IMR-90 (cell line): ENCODE measurements around the gene KDELR1. TPM values are rescaled to one million over a fixed set of nuclear protein-coding genes. Genes with fewer than 3 reads are reported as not detected.

ENCODE experiments used
- ATAC-seq: fragments of 200-7000 bp; cut with Tn5 transposase; 2 replicates; pipeline ENCODE4 v1.9.1; 2020; ENCODE audit warnings: low read depth, mild to moderate bottlenecking, moderate library complexity
- BruUV-seq: library from RNA; stranded (reverse); fragments of 400-500 nt; replicated peaks from 2 replicates; lab custom pipeline; 2021; lab: Mats Ljungman, UMichigan
- CTCF ChIA-PET: fragments of 300-600 bp; formaldehyde crosslinking; extraction: SDS; loops from one replicate; lab custom pipeline; 2021; ENCODE audit warnings: antibody characterized with exemption; lab: Yijun Ruan, JAX
- POLR2A ChIA-PET: fragments of 300-600 bp; sonication (Branson Sonifier 250); formaldehyde crosslinking; loops from one replicate; lab custom pipeline; 2022; ENCODE audit warnings: antibody characterized with exemption; ENCODE audit not compliant: unreplicated experiment; lab: Charles Lee
- DNase-seq: peaks from one replicate; pipeline ENCODE4 v3.0.0; 2013
- H2AFZ ChIP-seq: replicated peaks from 2 replicates; pipeline ENCODE3; 2013; ENCODE audit warnings: low read length, mild to moderate bottlenecking; ENCODE audit not compliant: poor library complexity
- H2AK5ac ChIP-seq: 2 replicates; pipeline ENCODE4 v1.6.1; 2013; ENCODE audit warnings: low read depth, low read length, inconsistent platforms
- H2AK9ac ChIP-seq: replicated peaks from 2 replicates; pipeline ENCODE3; 2013; ENCODE audit warnings: mild to moderate bottlenecking, low read depth, low read length, moderate library complexity; ENCODE audit not compliant: poor library complexity
- H2BK120ac ChIP-seq: 2 replicates; pipeline ENCODE4 v1.6.1; 2013; ENCODE audit warnings: low read depth, low read length, inconsistent platforms
- H2BK15ac ChIP-seq: 3 replicates; pipeline ENCODE4 v1.6.1; 2013; ENCODE audit warnings: low read depth, low read length, inconsistent platforms
- H2BK20ac ChIP-seq: 2 replicates; pipeline ENCODE4 v1.6.1; 2013; ENCODE audit warnings: low read depth, mild to moderate bottlenecking, inconsistent platforms, low read length, moderate library complexity
- H2BK5ac ChIP-seq: 2 replicates; pipeline ENCODE4 v1.6.1; 2013; ENCODE audit warnings: mild to moderate bottlenecking, low read depth, low read length, inconsistent platforms; ENCODE audit not compliant: poor library complexity, severe bottlenecking
- H3K14ac ChIP-seq: replicated peaks from 2 replicates; pipeline ENCODE4 v1.6.1; 2013; ENCODE audit warnings: low read depth, low read length, inconsistent platforms
- H3K18ac ChIP-seq: 2 replicates; pipeline ENCODE4 v1.6.1; 2013; ENCODE audit warnings: low read depth, low read length, control low read depth
- H3K23ac ChIP-seq: 2 replicates; pipeline ENCODE4 v1.6.1; 2013; ENCODE audit warnings: low read depth, low read length, inconsistent platforms
- H3K27ac ChIP-seq: 2 replicates; pipeline ENCODE4 v1.5.1; 2013; ENCODE audit warnings: mild to moderate bottlenecking, control low read depth, low read length; ENCODE audit not compliant: insufficient read depth
- H3K27me3 ChIP-seq: 2 replicates; pipeline ENCODE4 v1.6.1; 2013; ENCODE audit warnings: low read length; ENCODE audit not compliant: control insufficient read depth, insufficient read depth
- H3K36me3 ChIP-seq: 2 replicates; pipeline ENCODE4 v1.6.1; 2013; ENCODE audit warnings: low read length, mixed read lengths; ENCODE audit not compliant: control insufficient read depth, insufficient read depth
- H3K4ac ChIP-seq: 2 replicates; pipeline ENCODE4 v1.6.1; 2013; ENCODE audit warnings: low read depth, low read length, inconsistent platforms
- H3K4me1 ChIP-seq: 2 replicates; pipeline ENCODE4 v1.6.1; 2013; ENCODE audit warnings: low read length, mixed read lengths; ENCODE audit not compliant: control insufficient read depth, insufficient read depth
- H3K4me2 ChIP-seq: 2 replicates; pipeline ENCODE4 v1.6.1; 2013; ENCODE audit warnings: low read depth, mild to moderate bottlenecking, control low read depth, low read length, moderate library complexity
- H3K4me3 ChIP-seq: 2 replicates; pipeline ENCODE4 v1.5.1; 2013; ENCODE audit warnings: low read depth, mild to moderate bottlenecking, control low read depth, low read length, moderate library complexity; ENCODE audit not compliant: insufficient read depth
- H3K56ac ChIP-seq: 2 replicates; pipeline ENCODE4 v1.6.1; 2013; ENCODE audit warnings: low read length, inconsistent platforms; ENCODE audit not compliant: insufficient read depth; ENCODE audit errors: extremely low read depth
- H3K79me1 ChIP-seq, 2 experiments: 2 replicates each; pipeline ENCODE4 v1.6.1; 2013; ENCODE audit warnings: low read length in 2 of 2, inconsistent platforms in 1 of 2, low read depth in 1 of 2
- H3K9ac ChIP-seq: 2 replicates; pipeline ENCODE4 v1.6.1; 2013; ENCODE audit warnings: low read depth, low read length, control low read depth
- H3K9me1 ChIP-seq: 2 replicates; pipeline ENCODE4 v1.6.1; 2013; ENCODE audit warnings: low read length, inconsistent platforms; ENCODE audit not compliant: insufficient read depth
- H3K9me3 ChIP-seq: 2 replicates; pipeline ENCODE4 v1.6.1; 2013; ENCODE audit warnings: low read length; ENCODE audit not compliant: control insufficient read depth, insufficient read depth
- H4K20me1 ChIP-seq: 2 replicates; pipeline ENCODE4 v1.6.1; 2013; ENCODE audit warnings: low read length, inconsistent platforms; ENCODE audit not compliant: insufficient read depth
- H4K5ac ChIP-seq: 2 replicates; pipeline ENCODE4 v1.6.1; 2013; ENCODE audit warnings: mild to moderate bottlenecking, low read depth, low read length, control low read depth
- H4K8ac ChIP-seq, 2 experiments: 2 replicates each; pipeline ENCODE4 v1.6.1; 2013; ENCODE audit warnings: low read depth in 2 of 2, low read length in 2 of 2, control low read depth in 1 of 2, inconsistent platforms in 1 of 2
- H4K91ac ChIP-seq: 2 replicates; pipeline ENCODE4 v1.6.1; 2013; ENCODE audit warnings: low read depth, low read length, inconsistent platforms; ENCODE audit not compliant: insufficient read depth
- BHLHE40 ChIP-seq: fragments of 150-350 bp; IDR thresholded peaks from 2 replicates; pipeline ENCODE4 v1.6.1; 2016; ENCODE audit warnings: mild to moderate bottlenecking, low read depth, low read length
- CEBPB ChIP-seq: IDR thresholded peaks from 2 replicates; pipeline ENCODE4 v1.6.1; 2012; ENCODE audit warnings: low read depth, low read length, improper control_type of control experiment
- CHD1 ChIP-seq: IDR thresholded peaks from 2 replicates; pipeline ENCODE4 v1.6.1; 2012; ENCODE audit warnings: low read depth, low read length, improper control_type of control experiment
- ELK1 ChIP-seq: fragments of 150-350 bp; IDR thresholded peaks from 2 replicates; pipeline ENCODE4 v1.6.1; 2016; ENCODE audit warnings: low read depth, mild to moderate bottlenecking, low read length, moderate library complexity, borderline replicate concordance
- FOS ChIP-seq: fragments of 150-350 bp; IDR thresholded peaks from 2 replicates; pipeline ENCODE4 v1.6.1; 2016; ENCODE audit warnings: low read depth, low read length
- MAFK ChIP-seq: IDR thresholded peaks from 2 replicates; pipeline ENCODE4 v1.6.1; 2012; ENCODE audit warnings: low read depth, low read length, improper control_type of control experiment
- MAZ ChIP-seq: IDR thresholded peaks from 2 replicates; pipeline ENCODE4 v1.6.1; 2012; ENCODE audit warnings: low read depth, mild to moderate bottlenecking, low read length, improper control_type of control experiment, moderate library complexity, borderline replicate concordance
- MXI1 ChIP-seq: IDR thresholded peaks from 2 replicates; pipeline ENCODE4 v1.6.1; 2012; ENCODE audit warnings: low read depth, mild to moderate bottlenecking, low read length, moderate library complexity, borderline replicate concordance
- NFE2L2 ChIP-seq: fragments of 150-350 bp; IDR thresholded peaks from 2 replicates; pipeline ENCODE4 v1.6.1; 2016; ENCODE audit warnings: low read depth, mild to moderate bottlenecking, low read length
- POLR2A ChIP-seq: IDR thresholded peaks from 2 replicates; pipeline ENCODE4 v1.6.1; 2012; ENCODE audit warnings: mild to moderate bottlenecking, low read depth, low read length
- RAD21 ChIP-seq: IDR thresholded peaks from 2 replicates; pipeline ENCODE4 v1.6.1; 2012; ENCODE audit warnings: low read length, improper control_type of control experiment
- RFX5 ChIP-seq: IDR thresholded peaks from 2 replicates; pipeline ENCODE4 v1.8.0; 2012; ENCODE audit warnings: low read depth, mild to moderate bottlenecking, low read length, moderate library complexity
- WGBS, 2 experiments: methylation state at CpG; one replicate each; pipeline versions ENCODE4 v1.1.5 to v1.1.7; 2013; ENCODE audit warnings: missing lambda C conversion rate in 2 of 2; ENCODE audit not compliant: insufficient read length in 1 of 2; ENCODE audit errors: extremely low coverage in 2 of 2; 5-methylcytosine and 5-hydroxymethylcytosine counted together
- dilution Hi-C: fragments of 300-500 bp; cut with HindIII; formaldehyde crosslinking; loops from one replicate; pipeline ENCODE4 v1.14.3; 2018; ENCODE audit warnings: low sequenced_read_pairs; ENCODE audit not compliant: unreplicated experiment
- in situ Hi-C: fragments of 300-500 bp; cut with MboI; formaldehyde crosslinking; loops from 3 replicates; pipeline ENCODE4 v1.14.3; 2019; ENCODE audit warnings: low sequenced_read_pairs, inconsistent platforms, mixed read lengths
- intact Hi-C: fragments of 100-400 bp; cut with micrococcal nuclease; formaldehyde crosslinking; loops from 2 replicates; pipeline ENCODE4 v1.10.0; 2022
- polyA plus RNA-seq, 3 experiments: library from polyadenylated mRNA; depleted of rRNA; stranded (reverse); fragments of >200 nt; gene quantifications; 2 replicates each; pipeline ENCODE4 v1.2.3, GENCODE V29; 2012; ENCODE audit warnings: low replicate concordance in 1 of 3
- total RNA-seq: library from RNA; depleted of rRNA; stranded (reverse); fragments of >200 nt; gene quantifications from 2 replicates; pipeline ENCODE4 v1.2.3, GENCODE V29; 2012

Gene KDELR1
- total and polyA plus RNA-seq, 2 of the 4 experiments (the other 2 are of a cell fraction), result 58.8 to 180 TPM

- Histone ChIP-seq H3K23ac (no peak overlapping the region), H3K14ac (no peak overlapping the region), H2AK5ac (no peak overlapping the region), H3K4me3 (no peak overlapping the region), H4K20me1 (no peaks in the 10 kb centered on the region), H3K18ac (no peak overlapping the region), H3K79me1 (no peaks in the 10 kb centered on the region), H3K27ac (no peak overlapping the region), H4K5ac (no peak overlapping the region), H3K27me3 (no peaks in the 10 kb centered on the region), H3K36me3 (no peaks in the 10 kb centered on the region), H4K8ac (no peak overlapping the region), H2AFZ (peak overlapping the region; percentile 32), H3K4me1 (no peaks in the 10 kb centered on the region), H2BK5ac (no peak overlapping the region), H3K9me3 (no peaks in the 10 kb centered on the region), H2BK20ac (no peak overlapping the region), H3K9ac (no peak overlapping the region), H2AK9ac (no peak overlapping the region), H4K91ac (no peak overlapping the region), H3K56ac (no peak overlapping the region), H2BK120ac (no peak overlapping the region), H2BK15ac (no peak overlapping the region), H3K4ac (no peak overlapping the region), H3K4me2 (no peak overlapping the region), H3K9me1 (peaks cover 6% of the 10 kb centered on the region; the same call in 1 of the 2 replicates)
- ChIA-PET POLR2A (no interaction called here), CTCF (no interaction called here)
- DNase-seq, result no peak
- no peak; the same call in 1 of the 2 replicates for ATAC-seq
- TF ChIP-seq NFE2L2 (no peak), POLR2A (no peak), CHD1 (no peak), RFX5 (no peak), FOS (no peak), MXI1 (no peak), RAD21 (no peak), ELK1 (no peak), MAFK (no peak), MAZ (no peak), CEBPB (no peak), BHLHE40 (no peak)
- dilution Hi-C loops, result no loop called here
- BruUV-seq, result no TSS peak
- no CpG with 5 or more reads among the region's 6 CpGs for WGBS, 2 experiments
- intact Hi-C loops, result no loop called here
- in situ Hi-C loops, result no loop called here
Measured at GRCh38 chr19:48344892-48345291, 46.5 kb downstream of the KDELR1 start.
